ENCODE measurements around the gene IL10. TPM values are rescaled to one million over a fixed set of nuclear protein-coding genes. Genes with fewer than 3 reads are reported as not detected.
A peak's percentile ranks its signal among the peaks of the same experiment; 100 is the strongest.

Gene IL10
- total RNA-seq (under 1 TPM in 5 of 6 donors, not detected in 1; 0.12 to 0.81 (median 0.24) TPM), polyA plus RNA-seq (under 1 TPM; 0.05 to 0.53 TPM)

- FAIRE-seq (no peak), DNase-seq (peak in 1 of 6 donors; percentile 30), ATAC-seq (peak in 2 of 4 donors; percentile 51 to 59)
- Histone ChIP-seq H3K36me3 (no peaks in the 10 kb centered on the region), H3K9me3 (no peaks in the 10 kb centered on the region), H3K27ac (peak within 1 kb of the TSS in 1 of 4 donors; percentile 15), H3K27me3 (no peaks in the 10 kb centered on the region), H3K4me1 (no peaks in the 10 kb centered on the region), H3K4me3 (no peak within 1 kb of the TSS)
- intact Hi-C loops (cut with DNase I): no loop called here
- 85 to 92% methylated on average over 8 of the region's 8 CpGs for WGBS, 2 donors
- TF ChIP-seq, protein P1, sequence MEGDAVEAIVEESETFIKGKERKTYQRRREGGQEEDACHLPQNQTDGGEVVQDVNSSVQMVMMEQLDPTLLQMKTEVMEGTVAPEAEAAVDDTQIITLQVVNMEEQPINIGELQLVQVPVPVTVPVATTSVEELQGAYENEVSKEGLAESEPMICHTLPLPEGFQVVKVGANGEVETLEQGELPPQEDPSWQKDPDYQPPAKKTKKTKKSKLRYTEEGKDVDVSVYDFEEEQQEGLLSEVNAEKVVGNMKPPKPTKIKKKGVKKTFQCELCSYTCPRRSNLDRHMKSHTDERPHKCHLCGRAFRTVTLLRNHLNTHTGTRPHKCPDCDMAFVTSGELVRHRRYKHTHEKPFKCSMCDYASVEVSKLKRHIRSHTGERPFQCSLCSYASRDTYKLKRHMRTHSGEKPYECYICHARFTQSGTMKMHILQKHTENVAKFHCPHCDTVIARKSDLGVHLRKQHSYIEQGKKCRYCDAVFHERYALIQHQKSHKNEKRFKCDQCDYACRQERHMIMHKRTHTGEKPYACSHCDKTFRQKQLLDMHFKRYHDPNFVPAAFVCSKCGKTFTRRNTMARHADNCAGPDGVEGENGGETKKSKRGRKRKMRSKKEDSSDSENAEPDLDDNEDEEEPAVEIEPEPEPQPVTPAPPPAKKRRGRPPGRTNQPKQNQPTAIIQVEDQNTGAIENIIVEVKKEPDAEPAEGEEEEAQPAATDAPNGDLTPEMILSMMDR (IDR thresholded peaks at IDR 0.05): no peak
Measured at GRCh38 chr1:206772243-206772937, at the start of gene IL10. TSS of gene IL10 (minus strand) at chr1:206772494. CDS start at chr1:206772435, 59 bp downstream.

GRCh38 chr1:206821493-206821892, 49.2 kb upstream of the IL10 start:
- H3K4me3 ChIP-seq: no peak overlapping the region
- no peaks in the 10 kb centered on the region for H3K36me3 ChIP-seq
- FAIRE-seq (no peak), DNase-seq (no peak), ATAC-seq (no peak)
- whole genome bisulfite sequencing, 2 donors: 73 to 75% methylated on average over 4 of the region's 4 CpGs
- H3K9me3 ChIP-seq: no peaks in the 10 kb centered on the region
- intact Hi-C loops (cut with DNase I): no loop called here
- TF ChIP-seq, protein P1 (IDR thresholded peaks at IDR 0.05): no peak
- H3K27me3 ChIP-seq: no peaks in the 10 kb centered on the region
- H3K4me1 ChIP-seq: peaks cover 0 to 3% (median 0%) of the 10 kb centered on the region in 3 donors
- H3K27ac ChIP-seq: no peak overlapping the region

- H3K27me3 ChIP-seq: no peaks in the 10 kb centered on the region
- peak in 3 of 4 donors; percentile 41 to 60 (median 52) for ATAC-seq
Measured at GRCh38 chr1:206816390-206817287, 44.3 kb upstream of the IL10 start.

GRCh38 chr1:206814716-206815341, 42.5 kb upstream of the IL10 start:
- Histone ChIP-seq H3K27ac (no peak overlapping the region), H3K27me3 (no peaks in the 10 kb centered on the region), H3K9me3 (no peaks in the 10 kb centered on the region), H3K4me1 (peaks cover 0 to 3% (median 0%) of the 10 kb centered on the region in 3 donors), H3K36me3 (no peaks in the 10 kb centered on the region), H3K4me3 (no peak overlapping the region)
- FAIRE-seq (no peak), DNase-seq (no peak), ATAC-seq (no peak)
- intact Hi-C loops (cut with DNase I): no loop called here
- TF ChIP-seq, protein P1 (IDR thresholded peaks at IDR 0.05): no peak
- 66 to 77% methylated on average over 2 of the region's 2 CpGs for WGBS, 2 donors

More at GRCh38 chr1:206816390-206817287, 44.3 kb upstream of the IL10 start:
- Histone ChIP-seq H3K4me3 (no peak overlapping the region), H3K27ac (peak overlapping the region in 2 of 4 donors; percentile 2 to 20), H3K36me3 (no peaks in the 10 kb centered on the region), H3K4me1 (peaks cover 0 to 3% (median 0%) of the 10 kb centered on the region in 3 donors), H3K9me3 (no peaks in the 10 kb centered on the region)
- TF ChIP-seq, protein P1 (IDR thresholded peaks at IDR 0.05): no peak
- 63 to 70% methylated on average over 4 of the region's 4 CpGs for WGBS, 2 donors
- intact Hi-C loops (cut with DNase I): no loop called here
- no peak for DNase-seq
- FAIRE-seq: no peak
